Psoas muscle (tissue), 8 donors: ENCODE data around the gene DNM3. TPM values are rescaled to one million over a fixed set of nuclear protein-coding genes. Genes with fewer than 3 reads are reported as not detected.

Experiments used
- ATAC-seq, 4 donors: fragments of 200-7000 bp; cut with Tn5 transposase; one replicate each; pipeline ENCODE4 v1.9.1; 2020; ENCODE audit warnings: moderate library complexity in 3 of 4, mild to moderate bottlenecking in 2 of 4
- DNase-seq, 2 donors: peaks; one replicate each; pipeline ENCODE4 v3.0.0-alpha.2; 2020
- H3K27ac ChIP-seq: fragments of 200-600 bp; one replicate; pipeline ENCODE4 v1.8.0; 2022
- H3K27me3 ChIP-seq, 3 donors: fragments of 200-600 bp in 1 of 3; one replicate each; pipeline versions ENCODE4 v1.6.1 to v1.8.0; 2013 to 2022; ENCODE audit warnings: low read length in 2 of 3, mild to moderate bottlenecking in 2 of 3, moderate library complexity in 1 of 3; ENCODE audit not compliant: insufficient read depth in 3 of 3
- H3K36me3 ChIP-seq, 2 donors: fragments of 200-600 bp in 1 of 2; one replicate each; pipeline versions ENCODE4 v1.6.1 to v1.8.0; 2013 to 2022; ENCODE audit warnings: low read depth in 1 of 2, mild to moderate bottlenecking in 1 of 2, moderate library complexity in 1 of 2; ENCODE audit not compliant: insufficient read depth in 1 of 2
- H3K4me1 ChIP-seq: fragments of 200-600 bp; one replicate; pipeline ENCODE4 v1.8.0; 2022
- H3K4me3 ChIP-seq: fragments of 200-600 bp; one replicate; pipeline ENCODE4 v1.8.0; 2022; ENCODE audit warnings: mild to moderate bottlenecking
- H3K9me3 ChIP-seq: fragments of 200-600 bp; one replicate; pipeline ENCODE4 v1.8.0; 2022
- WGBS, 3 donors: extraction: QIAGEN DNeasy Blood & Tissue Kit; methylation state at CpG; one replicate each; pipeline versions ENCODE4 v1.1.6 to v1.1.7; 2013; 5-methylcytosine and 5-hydroxymethylcytosine counted together
- intact Hi-C, 2 donors: fragments of 100-400 bp; cut with DNase I; formaldehyde crosslinking; loops; one replicate each; pipeline versions ENCODE4 v1.11.0 to v1.14.2; 2022
- polyA plus RNA-seq, 3 donors: library from polyadenylated mRNA; stranded (reverse); fragments of 200-250 nt; gene quantifications; one replicate each; pipeline ENCODE4 v1.2.3, GENCODE V29; 2013
- total RNA-seq, 4 donors: library from RNA; stranded (reverse); fragmentation: NEBNext Ultra II Directional in 2 of 4; extraction: Animal tissue kit (Norgen Biotek cat#: 25700) in 2 of 4; gene quantifications; one replicate each; pipeline versions ENCODE4 v1.2.1 to v1.2.4, GENCODE V29; 2021 to 2023
- TF ChIP-seq, protein P1 (sequence below): fragments of 200-600 bp; IDR thresholded peaks from one replicate; pipeline ENCODE4 v1.8.0; 2022; ENCODE audit warnings: antibody characterized with exemption
- donor health status: healthy with polysubstance abuse.
- donor health status: DM: no; HTN: no; CAD: no; lungs with moderate emphysema.
- donor health status: Bipolar disorder and iron deficiency.
- donor health status: healthy.
- donor health status: DM: yes; HTN: yes; CAD: no.
- donor health status: DM: no; HTN: no; CAD: no.
- donor health status: DM: no; HTN: no; CAD: no.
- donor health status: DM: yes; HTN: yes; CAD: no.

DNM3 gene
- total and polyA plus RNA-seq, 7 donors: 0.31 to 1.0 (median 0.77) TPM

DNA sequence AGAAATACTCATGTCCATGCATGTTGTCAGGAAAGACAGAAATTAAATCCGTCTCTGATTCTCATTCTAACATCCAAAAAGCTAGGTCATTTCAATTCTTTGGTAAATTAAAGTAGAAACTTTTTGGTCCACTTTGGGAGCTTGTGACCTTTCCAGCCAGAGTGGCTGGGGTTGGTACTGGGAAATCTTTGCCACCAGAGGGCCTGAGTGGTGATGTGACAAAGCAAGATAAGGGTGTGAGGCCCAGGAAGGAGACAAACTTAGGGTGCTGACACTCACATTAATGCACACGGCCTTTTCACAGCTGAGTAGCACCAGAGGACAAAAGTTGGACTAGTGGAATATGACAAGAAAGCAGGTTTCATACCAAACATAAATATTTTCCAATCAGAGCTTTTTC, 144.3 kb downstream of the DNM3 start:
- Histone ChIP-seq H3K36me3 (no peaks in the 10 kb centered on the region), H3K27me3 (no peaks in the 10 kb centered on the region), H3K4me1 (peaks cover 6% of the 10 kb centered on the region), H3K9me3 (no peaks in the 10 kb centered on the region), H3K4me3 (no peak overlapping the region), H3K27ac (no peak overlapping the region)
- TF ChIP-seq, protein P1, sequence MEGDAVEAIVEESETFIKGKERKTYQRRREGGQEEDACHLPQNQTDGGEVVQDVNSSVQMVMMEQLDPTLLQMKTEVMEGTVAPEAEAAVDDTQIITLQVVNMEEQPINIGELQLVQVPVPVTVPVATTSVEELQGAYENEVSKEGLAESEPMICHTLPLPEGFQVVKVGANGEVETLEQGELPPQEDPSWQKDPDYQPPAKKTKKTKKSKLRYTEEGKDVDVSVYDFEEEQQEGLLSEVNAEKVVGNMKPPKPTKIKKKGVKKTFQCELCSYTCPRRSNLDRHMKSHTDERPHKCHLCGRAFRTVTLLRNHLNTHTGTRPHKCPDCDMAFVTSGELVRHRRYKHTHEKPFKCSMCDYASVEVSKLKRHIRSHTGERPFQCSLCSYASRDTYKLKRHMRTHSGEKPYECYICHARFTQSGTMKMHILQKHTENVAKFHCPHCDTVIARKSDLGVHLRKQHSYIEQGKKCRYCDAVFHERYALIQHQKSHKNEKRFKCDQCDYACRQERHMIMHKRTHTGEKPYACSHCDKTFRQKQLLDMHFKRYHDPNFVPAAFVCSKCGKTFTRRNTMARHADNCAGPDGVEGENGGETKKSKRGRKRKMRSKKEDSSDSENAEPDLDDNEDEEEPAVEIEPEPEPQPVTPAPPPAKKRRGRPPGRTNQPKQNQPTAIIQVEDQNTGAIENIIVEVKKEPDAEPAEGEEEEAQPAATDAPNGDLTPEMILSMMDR: no peak
- DNase-seq (no peak), ATAC-seq (no peak)
- intact Hi-C loops: loop anchor here (2.0 kb wide), 3 partner anchors 183 to 343 kb away; no protein-coding TSS in a partner anchor
- 47 to 56% (median 49%) methylated on average over 2 of the region's 2 CpGs for WGBS, 3 donors

DNA sequence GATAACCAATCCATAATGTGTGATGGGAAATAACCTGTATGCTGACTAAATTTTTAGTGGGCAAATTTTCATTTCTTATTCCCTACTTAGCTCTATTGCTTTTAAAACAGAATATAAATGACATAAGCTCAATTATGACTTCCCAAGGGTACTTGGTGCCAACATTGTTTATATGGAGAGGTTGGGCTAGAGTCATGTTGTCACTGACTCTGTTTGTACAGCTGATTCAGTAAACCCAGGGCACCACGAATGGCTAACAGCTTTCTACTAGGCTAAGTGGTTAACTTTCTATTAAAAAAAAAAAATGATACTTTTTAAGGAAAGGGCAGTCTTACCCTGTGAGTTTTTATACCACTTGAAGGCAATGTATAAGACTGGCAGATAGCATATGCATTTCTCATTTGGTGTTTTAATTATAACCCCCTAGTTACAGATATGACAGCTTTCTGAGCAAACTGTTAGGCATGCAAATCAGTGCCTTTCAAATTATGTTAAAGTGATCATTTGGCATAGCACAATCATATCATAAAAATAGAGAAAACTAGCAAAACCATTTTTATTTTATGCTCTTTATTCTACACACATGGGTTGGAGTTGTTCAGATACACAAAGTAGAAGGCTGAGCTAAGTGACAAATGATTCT, 147.1 kb downstream of the DNM3 start:
- H3K27ac ChIP-seq: no peak overlapping the region
- H3K36me3 ChIP-seq: no peaks in the 10 kb centered on the region
- peaks cover 6% of the 10 kb centered on the region for H3K4me1 ChIP-seq
- H3K4me3 ChIP-seq: no peak overlapping the region
- no peak for ATAC-seq
- no peaks in the 10 kb centered on the region for H3K27me3 ChIP-seq
- no peaks in the 10 kb centered on the region for H3K9me3 ChIP-seq
- WGBS, 3 donors: 46 to 65% (median 61%) methylated on average over 1 of the region's 1 CpG
- no peak for DNase-seq
- intact Hi-C loops: no loop called here
- TF ChIP-seq, protein P1: no peak

DNA sequence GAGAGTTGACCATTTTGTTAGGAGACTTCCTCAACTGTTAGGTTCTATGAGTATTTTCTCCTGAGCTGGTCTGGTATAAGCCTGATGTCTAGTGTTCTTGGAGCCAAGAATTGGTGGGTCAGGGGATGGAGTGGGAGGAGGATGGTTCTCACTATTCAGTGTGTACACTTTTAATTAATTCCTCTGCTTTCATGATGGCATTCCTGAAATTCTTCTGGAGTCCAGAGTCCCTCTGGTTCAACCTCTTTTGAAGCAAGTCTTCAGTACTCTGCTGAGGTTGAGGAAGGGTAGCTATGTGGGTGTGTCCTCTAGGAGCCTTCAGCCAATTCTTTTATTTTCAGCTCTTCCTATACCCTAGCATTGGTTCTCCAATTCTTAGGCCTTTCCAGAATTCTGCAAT, 149.1 kb downstream of the DNM3 start:
- DNase-seq: no peak
- no peak for ATAC-seq
- TF ChIP-seq, protein P1: no peak
- intact Hi-C loops: no loop called here
- no peaks in the 10 kb centered on the region for H3K27me3 ChIP-seq
- H3K4me3 ChIP-seq: no peak overlapping the region
- no peaks in the 10 kb centered on the region for H3K9me3 ChIP-seq
- H3K36me3 ChIP-seq: no peaks in the 10 kb centered on the region
- no peaks in the 10 kb centered on the region for H3K4me1 ChIP-seq
- H3K27ac ChIP-seq: no peak overlapping the region

DNA sequence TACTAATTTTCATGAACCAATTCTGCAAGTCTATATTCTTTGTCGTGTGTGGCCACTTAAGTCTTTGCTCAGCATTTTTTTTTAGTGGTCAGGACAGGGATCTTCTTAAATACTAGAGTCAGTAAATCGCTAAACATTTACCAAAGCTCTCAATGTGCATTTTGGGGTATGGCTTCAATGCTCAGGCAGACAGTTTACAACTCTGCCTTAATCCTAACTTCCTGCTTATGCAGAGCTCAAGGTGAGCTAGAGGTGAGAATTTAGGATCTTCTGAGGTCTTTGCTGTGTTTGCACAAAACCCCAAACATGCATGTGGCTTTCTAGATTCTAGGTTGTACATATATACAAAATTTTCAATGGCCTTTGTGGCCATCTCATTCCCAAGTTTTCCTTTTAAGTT, 153.0 kb downstream of the DNM3 start:
- DNase-seq (no peak), ATAC-seq (no peak)
- no peaks in the 10 kb centered on the region for H3K4me1 ChIP-seq
- no peaks in the 10 kb centered on the region for H3K9me3 ChIP-seq
- H3K27me3 ChIP-seq: no peaks in the 10 kb centered on the region
- intact Hi-C loops: no loop called here
- TF ChIP-seq, protein P1: no peak
- WGBS, 3 donors: 82 to 85% (median 84%) methylated on average over 2 of the region's 2 CpGs
- no peak overlapping the region for H3K4me3 ChIP-seq
- H3K36me3 ChIP-seq: no peaks in the 10 kb centered on the region
- H3K27ac ChIP-seq: no peak overlapping the region

DNA sequence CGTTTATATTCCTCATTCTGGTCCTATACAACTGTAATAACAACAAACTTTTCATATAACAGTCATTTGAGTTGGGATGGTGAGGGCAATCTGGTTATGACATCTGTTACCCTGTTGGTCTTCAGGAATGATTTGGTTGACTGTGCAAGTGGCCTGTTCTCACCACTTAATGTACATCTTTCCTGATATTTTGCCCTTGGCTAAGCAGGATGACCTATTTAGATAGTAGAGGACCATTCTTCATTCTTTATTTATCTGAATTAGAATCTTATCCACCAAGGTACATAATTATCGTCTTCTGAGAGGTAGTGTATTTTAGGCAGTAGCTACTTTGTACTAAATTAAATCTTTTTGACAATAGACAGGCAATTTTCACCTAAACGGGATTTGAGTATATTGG, 154.3 kb downstream of the DNM3 start:
- intact Hi-C loops: no loop called here
- ATAC-seq (no peak), DNase-seq (no peak)
- no peaks in the 10 kb centered on the region for H3K27me3 ChIP-seq
- WGBS, 3 donors: 94 to 97% (median 96%) methylated on average over 3 of the region's 3 CpGs
- H3K4me1 ChIP-seq: no peaks in the 10 kb centered on the region
- TF ChIP-seq, protein P1: no peak
- H3K4me3 ChIP-seq: no peak overlapping the region
- no peaks in the 10 kb centered on the region for H3K9me3 ChIP-seq
- H3K36me3 ChIP-seq: no peaks in the 10 kb centered on the region
- no peak overlapping the region for H3K27ac ChIP-seq
